ENCODE results near the gene UAP1. TPM values are rescaled to one million over a fixed set of nuclear protein-coding genes. Genes with fewer than 3 reads are reported as not detected.

UAP1 gene
- total RNA-seq, 1 donor, result 40.2 TPM

DNA sequence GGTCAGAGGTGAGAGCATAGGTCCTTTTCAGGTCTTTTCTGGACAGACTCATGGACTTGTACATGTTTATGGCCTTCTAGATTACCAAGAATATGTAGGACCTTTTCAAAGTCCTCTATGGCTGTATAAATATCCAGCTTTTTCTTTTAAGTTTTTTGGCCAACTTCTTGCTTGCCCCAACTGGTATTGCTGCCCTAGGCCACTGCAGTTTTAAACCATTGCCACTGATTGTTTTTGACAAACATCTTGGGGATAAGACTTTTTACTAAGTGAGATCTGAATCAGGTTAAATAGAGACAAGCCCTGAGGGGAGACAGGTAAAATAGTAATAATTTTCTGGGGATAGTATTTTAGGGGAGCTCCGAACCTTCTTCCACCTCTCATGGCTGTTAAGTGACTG lies 56.0 kb downstream of the UAP1 start:
- H3K27me3 ChIP-seq (ENCODE audit: insufficient read depth, low read length), result no peaks in the 10 kb centered on the region
- no peak overlapping the region for H3K4me3 ChIP-seq (ENCODE audit: low read length)
- peaks cover 16% of the 10 kb centered on the region for H3K9me3 ChIP-seq (ENCODE audit: low read depth, low read length)
- peaks cover 7% of the 10 kb centered on the region for H3K4me1 ChIP-seq (ENCODE audit: insufficient read depth, low read length)

GRCh38 chr1:162619076-162619475 lies 57.6 kb downstream of the UAP1 start:
- H3K27me3 ChIP-seq (ENCODE audit: insufficient read depth, low read length), result no peaks in the 10 kb centered on the region
- H3K4me3 ChIP-seq (ENCODE audit: low read length), result no peak overlapping the region
- peaks cover 16% of the 10 kb centered on the region for H3K9me3 ChIP-seq (ENCODE audit: low read depth, low read length)
- H3K4me1 ChIP-seq (ENCODE audit: insufficient read depth, low read length), result no peaks in the 10 kb centered on the region

GRCh38 chr1:162621256-162621655 lies 59.7 kb downstream of the UAP1 start:
- Histone ChIP-seq H3K9me3 (ENCODE audit: low read depth, low read length) (peaks cover 16% of the 10 kb centered on the region), H3K4me1 (ENCODE audit: insufficient read depth, low read length) (no peaks in the 10 kb centered on the region), H3K27me3 (ENCODE audit: insufficient read depth, low read length) (no peaks in the 10 kb centered on the region), H3K4me3 (ENCODE audit: low read length) (no peak overlapping the region)

DNA sequence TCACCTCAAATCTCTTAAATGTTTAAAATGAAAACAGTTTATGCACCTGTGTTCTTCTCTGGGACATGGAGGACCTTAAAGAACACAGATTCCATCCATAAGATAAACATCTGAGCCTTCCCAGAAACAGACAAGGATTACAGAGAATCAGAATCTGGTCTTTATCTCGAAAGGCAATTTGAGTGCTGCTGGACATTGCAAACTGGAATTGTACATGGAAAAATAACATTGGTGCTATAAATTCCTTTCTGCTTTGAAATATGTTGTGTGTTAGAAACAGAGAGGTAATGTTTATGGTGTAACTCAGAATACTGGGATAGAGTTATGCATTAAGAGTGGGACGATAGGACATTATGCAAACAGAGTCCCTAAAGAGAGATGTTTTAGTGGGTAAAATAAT lies 64.2 kb downstream of the UAP1 start:
- no peaks in the 10 kb centered on the region for H3K9me3 ChIP-seq (ENCODE audit: low read depth, low read length)
- no peak overlapping the region for H3K4me3 ChIP-seq (ENCODE audit: low read length)
- no peaks in the 10 kb centered on the region for H3K4me1 ChIP-seq (ENCODE audit: insufficient read depth, low read length)
- H3K27me3 ChIP-seq (ENCODE audit: insufficient read depth, low read length), result no peaks in the 10 kb centered on the region

GRCh38 chr1:162626094-162626493 lies 64.6 kb downstream of the UAP1 start:
- Histone ChIP-seq H3K4me1 (ENCODE audit: insufficient read depth, low read length) (no peaks in the 10 kb centered on the region), H3K9me3 (ENCODE audit: low read depth, low read length) (no peaks in the 10 kb centered on the region), H3K27me3 (ENCODE audit: insufficient read depth, low read length) (no peaks in the 10 kb centered on the region), H3K4me3 (ENCODE audit: low read length) (no peak overlapping the region)

DNA sequence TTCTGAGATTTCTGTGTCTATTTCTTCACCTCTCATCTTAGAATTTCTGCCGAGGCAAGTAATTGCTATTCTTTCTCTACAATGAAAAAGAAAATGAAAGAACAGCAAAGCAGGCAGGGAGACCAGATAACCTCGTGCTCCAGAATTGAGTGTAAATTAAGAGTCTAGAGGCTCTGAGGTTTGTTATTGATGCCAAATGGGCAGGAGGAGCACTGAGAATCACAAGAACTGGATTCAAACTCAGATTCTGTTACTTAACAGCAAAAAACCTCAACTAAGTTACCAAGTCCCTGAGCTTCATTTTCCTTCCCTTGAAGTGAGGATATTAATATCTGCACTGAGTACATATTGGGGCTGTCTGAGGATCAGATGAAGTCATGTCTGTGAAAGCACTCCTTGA lies 65.2 kb downstream of the UAP1 start:
- no peaks in the 10 kb centered on the region for H3K27me3 ChIP-seq (ENCODE audit: insufficient read depth, low read length)
- H3K4me3 ChIP-seq (ENCODE audit: low read length), result no peak overlapping the region

DNA sequence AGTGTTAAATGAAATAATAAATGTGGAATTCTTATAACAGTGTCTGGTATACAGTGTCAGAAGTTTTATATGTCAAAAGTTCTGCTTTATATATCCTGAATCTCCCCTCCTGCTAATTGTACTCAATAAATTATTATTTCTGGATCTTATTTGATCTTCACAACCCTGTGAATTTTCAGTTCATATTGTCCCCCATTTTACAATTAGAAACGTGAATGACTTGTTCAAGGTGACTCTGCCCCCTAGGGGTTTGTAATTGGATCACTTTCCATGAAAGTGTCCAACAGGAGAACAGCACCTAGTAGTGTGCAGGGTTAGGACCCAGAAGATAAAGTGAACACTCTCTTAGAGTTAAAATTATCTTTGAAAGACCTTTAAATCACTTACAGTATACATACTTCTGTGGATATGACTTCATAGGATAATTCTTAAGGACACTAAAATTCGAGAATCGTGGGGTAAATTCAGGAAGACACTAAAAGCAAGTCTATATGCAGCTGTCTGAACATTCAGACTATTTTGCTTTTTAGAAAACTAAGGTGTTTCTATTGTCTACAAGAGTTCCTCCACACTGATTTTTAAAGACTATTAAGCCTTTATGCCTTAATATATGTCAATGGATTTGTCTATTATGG lies 66.3 kb downstream of the UAP1 start:
- Histone ChIP-seq H3K4me3 (ENCODE audit: low read length) (no peak overlapping the region), H3K9me3 (ENCODE audit: low read depth, low read length) (no peaks in the 10 kb centered on the region), H3K4me1 (ENCODE audit: insufficient read depth, low read length) (no peaks in the 10 kb centered on the region), H3K27me3 (ENCODE audit: insufficient read depth, low read length) (no peaks in the 10 kb centered on the region)

More for the DNA sequence above, 65.2 kb downstream of the UAP1 start:
- no peaks in the 10 kb centered on the region for H3K9me3 ChIP-seq (ENCODE audit: low read depth, low read length)
- no peaks in the 10 kb centered on the region for H3K4me1 ChIP-seq (ENCODE audit: insufficient read depth, low read length)

DNA sequence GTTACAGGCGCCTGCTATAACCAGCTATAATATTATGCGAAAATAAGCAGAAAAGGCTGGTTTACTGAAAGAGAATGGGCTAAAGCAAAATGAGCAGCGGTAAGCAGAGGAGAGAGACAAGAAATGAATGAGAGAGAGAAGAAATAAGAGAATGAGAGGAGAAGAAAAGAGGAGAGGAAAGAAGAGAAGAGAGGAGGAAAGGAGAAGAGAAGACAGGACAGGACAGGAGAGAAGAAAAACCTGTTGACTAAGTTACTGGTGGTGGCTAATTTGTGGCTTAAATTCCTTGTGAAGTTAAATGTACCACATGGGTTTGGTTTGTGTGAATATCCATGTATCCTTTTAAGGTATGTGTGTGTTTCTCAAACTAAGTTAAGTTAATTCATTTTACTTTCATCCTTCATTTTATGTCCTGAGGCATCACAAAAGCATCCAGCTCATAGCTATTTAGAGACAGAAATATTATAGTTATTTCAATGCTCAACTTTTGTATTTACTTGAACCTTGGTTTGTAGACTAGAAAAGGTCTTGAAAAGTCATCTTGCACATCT lies 67.6 kb downstream of the UAP1 start:
- Histone ChIP-seq H3K4me3 (ENCODE audit: low read length) (no peak overlapping the region), H3K9me3 (ENCODE audit: low read depth, low read length) (no peaks in the 10 kb centered on the region), H3K4me1 (ENCODE audit: insufficient read depth, low read length) (no peaks in the 10 kb centered on the region), H3K27me3 (ENCODE audit: insufficient read depth, low read length) (no peaks in the 10 kb centered on the region)

- H3K4me3 ChIP-seq (ENCODE audit: low read length), result no peak overlapping the region
- H3K9me3 ChIP-seq (ENCODE audit: low read depth, low read length), result no peaks in the 10 kb centered on the region
- H3K27me3 ChIP-seq (ENCODE audit: insufficient read depth, low read length), result no peaks in the 10 kb centered on the region
- H3K4me1 ChIP-seq (ENCODE audit: insufficient read depth, low read length), result no peaks in the 10 kb centered on the region
Measured at GRCh38 chr1:162629651-162630050, 68.1 kb downstream of the UAP1 start.

DNA sequence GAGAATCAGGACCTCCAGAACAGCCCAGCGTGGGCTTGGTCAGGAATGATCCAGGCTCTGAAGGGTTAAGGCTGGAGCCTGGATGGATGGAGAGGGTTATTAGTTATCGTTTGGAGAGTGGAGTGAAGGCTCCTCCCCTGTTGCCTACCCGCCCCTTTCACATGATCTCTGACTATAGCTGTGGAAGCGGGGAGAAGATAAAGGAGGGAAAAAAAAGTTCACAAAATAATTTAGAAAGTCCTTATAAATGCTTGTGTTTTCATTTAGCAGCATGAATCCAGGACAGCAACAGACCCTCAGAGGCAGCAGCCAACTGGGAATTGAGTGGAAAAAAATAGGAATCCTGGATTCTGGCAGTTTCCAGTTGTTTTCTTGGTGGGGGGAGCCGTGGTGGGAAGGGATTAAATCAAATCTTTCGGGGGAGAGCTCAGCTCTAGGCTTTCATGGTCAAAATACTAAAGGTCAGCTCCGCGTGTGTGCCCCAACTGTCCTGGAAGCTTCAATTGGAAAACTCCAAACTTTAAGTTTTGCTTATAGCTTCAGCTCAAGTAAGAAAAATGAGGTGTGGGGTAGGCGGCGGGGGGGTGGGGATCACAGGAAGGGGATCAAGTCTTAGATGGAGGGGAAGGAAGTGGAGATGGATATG lies 70.1 kb downstream of the UAP1 start:
- Histone ChIP-seq H3K4me3 (ENCODE audit: low read length) (no peak overlapping the region), H3K9me3 (ENCODE audit: low read depth, low read length) (no peaks in the 10 kb centered on the region), H3K4me1 (ENCODE audit: insufficient read depth, low read length) (no peaks in the 10 kb centered on the region), H3K27me3 (ENCODE audit: insufficient read depth, low read length) (no peaks in the 10 kb centered on the region)

- Histone ChIP-seq H3K9me3 (ENCODE audit: low read depth, low read length) (no peaks in the 10 kb centered on the region), H3K4me3 (ENCODE audit: low read length) (no peak within 1 kb of the TSS), H3K27me3 (ENCODE audit: insufficient read depth, low read length) (no peaks in the 10 kb centered on the region), H3K4me1 (ENCODE audit: insufficient read depth, low read length) (no peaks in the 10 kb centered on the region)
Measured at GRCh38 chr1:162632217-162632666, 70.7 kb downstream of the UAP1 start, which contains the start of gene DDR2. Gene DDR2, plus strand, starts transcription at chr1:162632464. Its CDS starts 86,600 bp downstream, at chr1:162719064.

- Histone ChIP-seq H3K27me3 (ENCODE audit: insufficient read depth, low read length) (no peaks in the 10 kb centered on the region), H3K4me3 (ENCODE audit: low read length) (no peak overlapping the region), H3K4me1 (ENCODE audit: insufficient read depth, low read length) (no peaks in the 10 kb centered on the region), H3K9me3 (ENCODE audit: low read depth, low read length) (no peaks in the 10 kb centered on the region)
Measured at GRCh38 chr1:162632698-162633080, 71.2 kb downstream of the UAP1 start.

DNA sequence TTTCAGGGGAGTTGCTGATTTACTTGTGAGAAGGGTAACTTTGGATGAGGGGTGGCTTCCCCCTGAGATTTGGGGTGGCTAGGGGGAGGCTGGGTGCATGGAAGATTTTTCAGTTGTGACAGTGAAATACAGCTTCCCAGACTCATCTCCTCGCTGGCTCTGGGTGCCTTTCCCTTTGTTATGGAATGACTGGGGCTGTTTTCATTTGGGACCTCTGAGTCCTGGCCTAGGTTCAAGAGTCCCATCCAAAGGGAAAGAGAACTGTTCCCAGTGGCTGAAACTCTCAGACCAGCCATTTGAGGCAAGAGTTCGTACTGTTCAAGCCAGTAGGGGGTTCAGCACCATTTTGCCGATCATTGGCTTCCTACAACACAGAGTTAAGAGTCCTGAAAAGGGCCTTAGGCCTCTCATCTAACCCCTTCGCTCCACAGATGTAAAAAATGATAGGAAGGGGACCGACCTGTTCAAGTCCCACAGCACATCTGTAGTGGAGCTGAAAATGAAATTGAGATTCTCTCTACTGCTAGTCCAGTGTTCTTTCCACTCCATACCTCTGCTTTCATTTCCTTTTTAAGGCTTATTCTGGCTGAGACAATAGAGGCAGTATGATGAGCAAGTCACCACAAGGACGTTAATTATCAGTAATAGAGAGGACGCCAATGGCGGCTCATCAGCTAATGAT lies 71.7 kb downstream of the UAP1 start:
- Histone ChIP-seq H3K9me3 (ENCODE audit: low read depth, low read length) (no peaks in the 10 kb centered on the region), H3K27me3 (ENCODE audit: insufficient read depth, low read length) (no peaks in the 10 kb centered on the region), H3K4me3 (ENCODE audit: low read length) (no peak overlapping the region)

GRCh38 chr1:162635418-162635817 lies 73.9 kb downstream of the UAP1 start:
- no peak overlapping the region for H3K4me3 ChIP-seq (ENCODE audit: low read length)
- no peaks in the 10 kb centered on the region for H3K9me3 ChIP-seq (ENCODE audit: low read depth, low read length)
- H3K27me3 ChIP-seq (ENCODE audit: insufficient read depth, low read length), result no peaks in the 10 kb centered on the region
- H3K4me1 ChIP-seq (ENCODE audit: insufficient read depth, low read length), result no peaks in the 10 kb centered on the region

More for the DNA sequence above, 71.7 kb downstream of the UAP1 start:
- no peaks in the 10 kb centered on the region for H3K4me1 ChIP-seq (ENCODE audit: insufficient read depth, low read length)

- Histone ChIP-seq H3K27me3 (ENCODE audit: insufficient read depth, low read length) (no peaks in the 10 kb centered on the region), H3K9me3 (ENCODE audit: low read depth, low read length) (no peaks in the 10 kb centered on the region), H3K4me1 (ENCODE audit: insufficient read depth, low read length) (no peaks in the 10 kb centered on the region), H3K4me3 (ENCODE audit: low read length) (no peak overlapping the region)
Measured at GRCh38 chr1:162639718-162640117, 78.2 kb downstream of the UAP1 start.
